ENCODE measurements around the gene HOXB5. TPM values are rescaled to one million over a fixed set of nuclear protein-coding genes. Genes with fewer than 3 reads are reported as not detected.

Gene HOXB5
- total and polyA plus RNA-seq, 2 experiments from 2014 or later: 0.27 to 4.4 TPM

DNA sequence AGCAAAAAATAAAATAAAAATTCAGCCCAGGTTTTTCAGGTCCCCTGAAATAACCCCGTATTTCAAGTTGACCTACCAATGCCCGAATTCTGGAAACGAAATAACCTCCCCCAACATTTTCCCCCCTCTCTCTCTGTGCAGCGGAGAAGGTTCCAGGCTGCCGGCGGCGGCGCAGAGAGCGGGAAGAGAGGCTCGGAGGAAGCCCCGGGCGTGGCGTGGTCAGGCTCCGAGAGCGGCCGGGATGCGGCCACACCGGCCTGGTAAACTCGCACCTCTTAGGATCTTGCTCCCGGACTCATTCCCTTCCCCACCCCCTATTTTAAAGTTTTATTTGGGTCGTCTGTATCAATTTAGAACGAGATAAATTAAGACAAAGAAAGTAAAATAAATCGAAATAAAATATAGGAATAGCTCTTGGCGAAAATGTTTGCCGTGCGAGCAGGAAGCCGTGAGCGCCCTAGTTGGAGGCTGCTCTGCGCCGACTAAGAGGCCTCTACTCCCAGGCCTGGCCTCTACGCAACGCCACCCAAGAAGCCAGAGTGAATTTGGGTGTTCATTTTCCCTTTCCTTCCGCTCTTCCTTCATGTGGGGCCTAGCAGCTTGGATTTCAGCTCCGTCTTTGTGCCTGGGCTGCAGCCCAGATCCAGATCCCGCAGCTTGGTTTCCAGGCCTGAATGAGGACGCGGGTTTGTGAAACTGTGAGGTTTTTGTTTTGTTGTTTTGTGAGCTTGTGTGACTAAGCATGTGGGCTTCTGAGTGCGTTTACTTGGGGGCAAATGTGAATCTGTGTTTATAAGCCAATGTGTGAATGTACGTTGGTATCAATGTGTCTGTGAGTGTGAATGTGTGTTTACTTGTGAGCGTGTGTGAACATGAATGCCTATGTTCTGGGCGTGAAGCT, 12.7 kb upstream of the HOXB5 start:
- 38% methylated on average over 41 of the region's 41 CpGs for WGBS (ENCODE audit: low lambda C conversion rate, missing lambda C conversion rate)
- H3K27me3 ChIP-seq: peaks cover 96% of the 10 kb centered on the region
- TF ChIP-seq EZH2 (IDR thresholded peaks at IDR 0.05; ENCODE audit: borderline replicate concordance) (peak; percentile 81), EZH2phosphoT487 (IDR thresholded peaks at IDR 0.05; ENCODE audit: low read depth, severe bottlenecking, unreplicated experiment) (no peak)
- H4K20me1 ChIP-seq (ENCODE audit: insufficient read depth, poor library complexity, severe bottlenecking): no peaks in the 10 kb centered on the region
- no peaks in the 10 kb centered on the region for H3K9me3 ChIP-seq (ENCODE audit: low read depth)
- no peaks in the 10 kb centered on the region for H3K36me3 ChIP-seq (replicated peaks; ENCODE audit: insufficient read depth, low read depth)
- peak overlapping the region; percentile 71 for H3K4me2 ChIP-seq
- H2AFZ ChIP-seq: no peak overlapping the region
- peak overlapping the region; percentile 39 for H3K27ac ChIP-seq
- H3K9me2 ChIP-seq (replicated peaks; ENCODE audit: insufficient read depth): no peaks in the 10 kb centered on the region
- no peaks in the 10 kb centered on the region for H3K4me1 ChIP-seq (ENCODE audit: insufficient read depth)
- no peak overlapping the region for H3K4me3 ChIP-seq
- no peaks in the 10 kb centered on the region for H3K79me2 ChIP-seq
- no peak for DNase-seq (ENCODE audit: low spot score)

DNA sequence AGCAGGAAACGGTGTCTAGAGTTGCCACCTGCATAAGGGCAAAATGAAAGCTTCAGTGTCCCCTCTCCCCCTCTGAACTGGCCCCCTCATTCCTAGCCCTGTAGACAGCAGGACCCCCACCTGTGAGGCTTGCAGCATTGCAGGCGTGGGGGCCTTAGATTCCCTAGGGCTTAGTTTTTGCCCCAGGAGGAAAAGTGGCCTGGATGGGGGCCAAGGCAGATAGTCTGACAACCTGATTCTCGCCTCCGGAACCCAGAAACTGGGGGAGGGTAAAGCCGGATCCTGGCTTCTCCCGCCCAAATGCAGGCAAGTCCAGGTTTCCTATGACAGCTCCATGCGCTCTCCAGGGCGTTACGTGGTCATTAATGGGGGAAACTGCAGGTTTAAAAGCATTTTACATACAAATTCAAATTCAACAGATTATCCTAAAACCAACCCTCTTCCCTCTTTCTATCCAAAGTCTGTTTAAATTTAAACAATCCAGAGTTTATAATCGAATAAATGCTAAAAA, 11.9 kb upstream of the HOXB5 start:
- Histone ChIP-seq H3K27ac (peak overlapping the region; percentile 56), H3K36me3 (replicated peaks; ENCODE audit: insufficient read depth, low read depth) (no peaks in the 10 kb centered on the region), H3K9me3 (ENCODE audit: low read depth) (no peaks in the 10 kb centered on the region), H4K20me1 (ENCODE audit: insufficient read depth, poor library complexity, severe bottlenecking) (no peaks in the 10 kb centered on the region), H3K9me2 (replicated peaks; ENCODE audit: insufficient read depth) (no peaks in the 10 kb centered on the region), H3K4me3 (no peak overlapping the region), H3K4me1 (ENCODE audit: insufficient read depth) (peaks cover 6% of the 10 kb centered on the region), H3K4me2 (peak overlapping the region; percentile 71), H2AFZ (no peak overlapping the region), H3K79me2 (no peaks in the 10 kb centered on the region), H3K27me3 (peaks cover 96% of the 10 kb centered on the region)
- DNase-seq (ENCODE audit: low spot score): no peak
- WGBS (ENCODE audit: low lambda C conversion rate, missing lambda C conversion rate): 39% methylated on average over 10 of the region's 10 CpGs
- TF ChIP-seq, protein P1, sequence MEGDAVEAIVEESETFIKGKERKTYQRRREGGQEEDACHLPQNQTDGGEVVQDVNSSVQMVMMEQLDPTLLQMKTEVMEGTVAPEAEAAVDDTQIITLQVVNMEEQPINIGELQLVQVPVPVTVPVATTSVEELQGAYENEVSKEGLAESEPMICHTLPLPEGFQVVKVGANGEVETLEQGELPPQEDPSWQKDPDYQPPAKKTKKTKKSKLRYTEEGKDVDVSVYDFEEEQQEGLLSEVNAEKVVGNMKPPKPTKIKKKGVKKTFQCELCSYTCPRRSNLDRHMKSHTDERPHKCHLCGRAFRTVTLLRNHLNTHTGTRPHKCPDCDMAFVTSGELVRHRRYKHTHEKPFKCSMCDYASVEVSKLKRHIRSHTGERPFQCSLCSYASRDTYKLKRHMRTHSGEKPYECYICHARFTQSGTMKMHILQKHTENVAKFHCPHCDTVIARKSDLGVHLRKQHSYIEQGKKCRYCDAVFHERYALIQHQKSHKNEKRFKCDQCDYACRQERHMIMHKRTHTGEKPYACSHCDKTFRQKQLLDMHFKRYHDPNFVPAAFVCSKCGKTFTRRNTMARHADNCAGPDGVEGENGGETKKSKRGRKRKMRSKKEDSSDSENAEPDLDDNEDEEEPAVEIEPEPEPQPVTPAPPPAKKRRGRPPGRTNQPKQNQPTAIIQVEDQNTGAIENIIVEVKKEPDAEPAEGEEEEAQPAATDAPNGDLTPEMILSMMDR (IDR thresholded peaks at IDR 0.05; ENCODE audit: poor library complexity): no peak
- TF ChIP-seq EZH2phosphoT487 (IDR thresholded peaks at IDR 0.05; ENCODE audit: low read depth, severe bottlenecking, unreplicated experiment): no peak
- no peak for TF ChIP-seq EZH2 (IDR thresholded peaks at IDR 0.05; ENCODE audit: borderline replicate concordance)

DNA sequence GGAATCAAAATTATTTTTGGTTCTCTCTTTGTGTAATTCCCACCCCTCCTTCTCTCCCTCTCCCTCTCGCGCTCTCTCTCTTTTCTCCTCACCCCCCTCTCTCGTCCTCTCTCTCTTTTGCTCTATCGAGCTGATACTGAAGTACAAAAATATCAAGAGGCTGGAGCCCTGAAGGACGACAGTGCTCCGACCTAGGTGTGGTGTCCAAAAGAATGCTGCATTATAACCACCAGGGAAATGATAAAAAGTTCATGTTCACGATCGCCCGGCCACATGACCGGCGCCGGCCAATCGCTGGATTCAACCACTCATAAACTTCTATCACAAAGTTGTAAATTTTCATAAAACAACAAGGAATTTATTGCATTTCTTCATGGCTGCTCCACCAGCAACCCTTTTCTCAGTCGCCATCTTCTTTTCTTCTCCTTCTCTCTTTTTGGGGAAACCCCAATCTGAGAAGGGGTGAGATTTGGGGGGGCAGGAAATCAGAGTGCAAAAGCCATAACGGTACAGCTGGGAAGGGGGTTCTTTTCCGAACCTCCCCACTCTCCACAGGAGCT, 11.3 kb upstream of the HOXB5 start, which contains the start of gene HOXB6:
Gene HOXB6 (minus strand): TSS at position 217 of the 560 bp plus-strand sequence. CDS start 6,836 bp downstream, outside the sequence.
- 33% methylated on average over 16 of the region's 16 CpGs for WGBS (ENCODE audit: low lambda C conversion rate, missing lambda C conversion rate)
- TF ChIP-seq, protein P1 (IDR thresholded peaks at IDR 0.05; ENCODE audit: poor library complexity): no peak
- no peak for TF ChIP-seq EZH2 (IDR thresholded peaks at IDR 0.05; ENCODE audit: borderline replicate concordance)
- no peak for TF ChIP-seq EZH2phosphoT487 (IDR thresholded peaks at IDR 0.05; ENCODE audit: low read depth, severe bottlenecking, unreplicated experiment)
- peak within 1 kb of the TSS; percentile 71 for H3K4me2 ChIP-seq

More for the DNA sequence above, 11.3 kb upstream of the HOXB5 start, which contains the start of gene HOXB6:
- H4K20me1 ChIP-seq (ENCODE audit: insufficient read depth, poor library complexity, severe bottlenecking): no peaks in the 10 kb centered on the region
- peak within 1 kb of the TSS; percentile 15 for H3K4me3 ChIP-seq
- peaks cover 96% of the 10 kb centered on the region for H3K27me3 ChIP-seq
- H3K9me3 ChIP-seq (ENCODE audit: low read depth): no peaks in the 10 kb centered on the region
- peaks cover 6% of the 10 kb centered on the region for H3K4me1 ChIP-seq (ENCODE audit: insufficient read depth)
- no peaks in the 10 kb centered on the region for H3K36me3 ChIP-seq (replicated peaks; ENCODE audit: insufficient read depth, low read depth)
- H3K9me2 ChIP-seq (replicated peaks; ENCODE audit: insufficient read depth): no peaks in the 10 kb centered on the region
- DNase-seq (ENCODE audit: low spot score): peak; percentile 38
- H2AFZ ChIP-seq: no peak within 1 kb of the TSS
- peak within 1 kb of the TSS; percentile 81 for H3K27ac ChIP-seq
- no peaks in the 10 kb centered on the region for H3K79me2 ChIP-seq
